ENCODE results near the gene MYOF. TPM values are rescaled to one million over a fixed set of nuclear protein-coding genes. Genes with fewer than 3 reads are reported as not detected.

MYOF gene
- total and polyA plus RNA-seq, 4 donors = 23.4 to 194 (median 82.2) TPM

DNA sequence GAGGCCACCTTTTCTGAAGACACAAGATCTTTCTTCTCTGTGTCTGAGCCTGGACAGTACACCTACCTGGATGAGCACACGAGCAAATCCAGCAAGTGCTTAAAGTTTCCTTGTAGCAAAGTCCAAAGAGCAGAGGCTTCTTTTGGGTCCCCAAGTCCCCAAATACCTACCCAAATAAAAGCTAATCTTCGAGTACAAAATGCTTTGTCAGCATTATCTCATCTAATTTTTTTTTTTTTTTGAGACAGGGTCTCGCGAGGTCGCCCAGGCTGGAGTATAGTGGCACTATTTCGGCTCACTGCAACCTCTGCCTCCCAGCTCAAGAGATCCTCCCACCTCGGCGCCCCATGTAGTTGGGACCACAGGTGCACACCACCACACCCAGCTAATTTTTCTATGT is 24.6 kb downstream of the MYOF start:
- Histone ChIP-seq H3K27ac (ENCODE audit: low read depth in 1 of 2, low read length in 1 of 2) (peak overlapping the region in 1 of 2 donors; percentile 30), H3K36me3 (ENCODE audit: control insufficient read depth in 4 of 4, insufficient read depth in 4 of 4, low read length in 4 of 4) (peaks cover 0 to 12% (median 7%) of the 10 kb centered on the region in 4 donors), H3K4me1 (ENCODE audit: control insufficient read depth in 5 of 5, insufficient read depth in 5 of 5, low read length in 5 of 5) (peaks cover 0 to 25% (median 16%) of the 10 kb centered on the region in 5 donors), H3K4me3 (no peak overlapping the region), H3K27me3 (ENCODE audit: control insufficient read depth in 3 of 3, insufficient read depth in 3 of 3, low read length in 2 of 3) (no peaks in the 10 kb centered on the region), H3K9me3 (ENCODE audit: control insufficient read depth in 4 of 4, insufficient read depth in 3 of 4, low read length in 3 of 4) (no peaks in the 10 kb centered on the region), H3K9ac (ENCODE audit: insufficient read depth in 1 of 2, low read length in 2 of 2) (no peak overlapping the region)
- 84 to 88% methylated on average over 8 of the region's 8 CpGs for WGBS, 2 donors
- DNase-seq (no peak), ATAC-seq (ENCODE audit: insufficient read depth, low FRiP score) (no peak)
- TF ChIP-seq, protein P1, sequence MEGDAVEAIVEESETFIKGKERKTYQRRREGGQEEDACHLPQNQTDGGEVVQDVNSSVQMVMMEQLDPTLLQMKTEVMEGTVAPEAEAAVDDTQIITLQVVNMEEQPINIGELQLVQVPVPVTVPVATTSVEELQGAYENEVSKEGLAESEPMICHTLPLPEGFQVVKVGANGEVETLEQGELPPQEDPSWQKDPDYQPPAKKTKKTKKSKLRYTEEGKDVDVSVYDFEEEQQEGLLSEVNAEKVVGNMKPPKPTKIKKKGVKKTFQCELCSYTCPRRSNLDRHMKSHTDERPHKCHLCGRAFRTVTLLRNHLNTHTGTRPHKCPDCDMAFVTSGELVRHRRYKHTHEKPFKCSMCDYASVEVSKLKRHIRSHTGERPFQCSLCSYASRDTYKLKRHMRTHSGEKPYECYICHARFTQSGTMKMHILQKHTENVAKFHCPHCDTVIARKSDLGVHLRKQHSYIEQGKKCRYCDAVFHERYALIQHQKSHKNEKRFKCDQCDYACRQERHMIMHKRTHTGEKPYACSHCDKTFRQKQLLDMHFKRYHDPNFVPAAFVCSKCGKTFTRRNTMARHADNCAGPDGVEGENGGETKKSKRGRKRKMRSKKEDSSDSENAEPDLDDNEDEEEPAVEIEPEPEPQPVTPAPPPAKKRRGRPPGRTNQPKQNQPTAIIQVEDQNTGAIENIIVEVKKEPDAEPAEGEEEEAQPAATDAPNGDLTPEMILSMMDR (IDR thresholded peaks at IDR 0.05; ENCODE audit: control extremely low read depth, extremely low read depth) = no peak

DNA sequence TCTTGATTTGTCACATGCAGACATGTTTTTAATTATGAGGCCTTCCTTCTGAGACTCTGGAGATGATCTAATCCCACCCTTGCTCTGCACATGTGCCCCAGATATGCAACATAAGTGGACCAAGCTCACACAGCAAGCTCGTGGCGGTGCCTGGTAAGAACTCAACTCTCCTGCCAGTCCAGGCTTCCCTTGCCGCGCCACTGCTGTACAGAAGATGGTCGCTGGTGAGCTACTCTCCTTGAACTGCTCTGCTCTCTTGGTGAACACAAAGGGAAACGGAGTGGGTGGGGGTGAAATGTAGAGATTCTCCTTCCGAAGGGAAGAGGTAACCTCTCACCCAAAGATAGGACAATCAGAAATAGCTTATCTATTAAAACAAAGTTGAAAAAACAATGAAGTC is 25.7 kb downstream of the MYOF start:
- TF ChIP-seq, protein P1 (IDR thresholded peaks at IDR 0.05; ENCODE audit: control extremely low read depth, extremely low read depth) = no peak
- ATAC-seq (ENCODE audit: insufficient read depth, low FRiP score) = no peak
- H3K9ac ChIP-seq (ENCODE audit: insufficient read depth in 1 of 2, low read length in 2 of 2) = no peak overlapping the region
- peak overlapping the region in 1 of 2 donors; percentile 17 for H3K27ac ChIP-seq (ENCODE audit: low read depth in 1 of 2, low read length in 1 of 2)
- no peaks in the 10 kb centered on the region for H3K9me3 ChIP-seq (ENCODE audit: control insufficient read depth in 4 of 4, insufficient read depth in 3 of 4, low read length in 3 of 4)
- H3K36me3 ChIP-seq (ENCODE audit: control insufficient read depth in 4 of 4, insufficient read depth in 4 of 4, low read length in 4 of 4) = peaks cover 0 to 14% (median 11%) of the 10 kb centered on the region in 4 donors
- H3K4me1 ChIP-seq (ENCODE audit: control insufficient read depth in 5 of 5, insufficient read depth in 5 of 5, low read length in 5 of 5) = peaks cover 2 to 22% (median 16%) of the 10 kb centered on the region in 5 donors
- no peak overlapping the region for H3K4me3 ChIP-seq
- DNase-seq = no peak
- 81 to 85% methylated on average over 7 of the region's 7 CpGs for WGBS, 2 donors
- H3K27me3 ChIP-seq (ENCODE audit: control insufficient read depth in 3 of 3, insufficient read depth in 3 of 3, low read length in 2 of 3) = no peaks in the 10 kb centered on the region

DNA sequence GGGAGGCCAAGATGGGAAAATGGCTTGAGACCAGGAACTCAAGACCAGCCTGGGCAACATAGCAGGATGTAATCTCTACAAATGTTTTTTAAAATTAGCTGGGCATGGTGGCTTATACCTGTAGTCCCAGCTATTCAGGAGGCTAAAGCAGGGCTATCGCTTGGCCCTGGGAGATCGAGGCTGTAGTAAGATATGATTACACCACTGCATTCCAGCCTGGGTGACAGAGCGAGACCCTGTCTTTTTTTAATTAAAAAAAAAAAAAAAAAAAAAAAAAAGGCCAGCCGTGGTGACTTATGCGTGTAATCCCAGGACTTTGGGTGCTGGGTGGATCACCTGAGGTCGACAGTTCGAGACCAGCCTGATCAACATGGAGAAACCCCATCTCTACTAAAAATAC is 27.4 kb downstream of the MYOF start:
- no peak for ATAC-seq (ENCODE audit: insufficient read depth, low FRiP score)
- TF ChIP-seq, protein P1 (IDR thresholded peaks at IDR 0.05; ENCODE audit: control extremely low read depth, extremely low read depth) = no peak
- Histone ChIP-seq H3K4me3 (no peak overlapping the region), H3K36me3 (ENCODE audit: control insufficient read depth in 4 of 4, insufficient read depth in 4 of 4, low read length in 4 of 4) (peaks cover 0 to 16% (median 14%) of the 10 kb centered on the region in 4 donors), H3K9me3 (ENCODE audit: control insufficient read depth in 4 of 4, insufficient read depth in 3 of 4, low read length in 3 of 4) (no peaks in the 10 kb centered on the region), H3K4me1 (ENCODE audit: control insufficient read depth in 5 of 5, insufficient read depth in 5 of 5, low read length in 5 of 5) (peaks cover 4 to 14% (median 12%) of the 10 kb centered on the region in 5 donors), H3K27me3 (ENCODE audit: control insufficient read depth in 3 of 3, insufficient read depth in 3 of 3, low read length in 2 of 3) (no peaks in the 10 kb centered on the region), H3K9ac (ENCODE audit: insufficient read depth in 1 of 2, low read length in 2 of 2) (no peak overlapping the region), H3K27ac (ENCODE audit: low read depth in 1 of 2, low read length in 1 of 2) (no peak overlapping the region)
- WGBS, 2 donors = 96% methylated on average over 7 of the region's 7 CpGs
- no peak for DNase-seq

DNA sequence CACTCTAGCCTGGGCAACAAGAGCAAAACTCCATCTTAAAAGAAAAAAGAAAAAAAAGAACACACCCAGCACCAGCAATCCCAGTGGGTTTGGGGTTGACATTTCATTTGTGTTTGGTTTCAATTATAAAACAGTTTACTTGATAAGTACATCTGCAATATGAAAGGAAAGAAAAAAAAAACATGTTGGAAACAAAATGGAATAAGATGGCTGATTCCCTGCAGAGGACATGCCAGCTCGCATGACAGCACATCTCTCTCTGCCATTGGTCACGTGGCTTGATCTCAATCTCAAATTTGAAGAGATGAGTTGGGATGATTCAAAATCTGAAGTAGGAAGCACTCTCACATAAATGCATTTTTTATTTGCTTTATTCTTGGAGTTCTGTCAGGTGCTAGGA is 28.0 kb downstream of the MYOF start:
- no peaks in the 10 kb centered on the region for H3K9me3 ChIP-seq (ENCODE audit: control insufficient read depth in 4 of 4, insufficient read depth in 3 of 4, low read length in 3 of 4)
- 87 to 98% methylated on average over 2 of the region's 2 CpGs for WGBS, 2 donors
- no peak for DNase-seq
- ATAC-seq (ENCODE audit: insufficient read depth, low FRiP score) = no peak
- H3K27me3 ChIP-seq (ENCODE audit: control insufficient read depth in 3 of 3, insufficient read depth in 3 of 3, low read length in 2 of 3) = no peaks in the 10 kb centered on the region
- H3K4me3 ChIP-seq = no peak overlapping the region
- peaks cover 2 to 20% (median 14%) of the 10 kb centered on the region in 4 donors for H3K36me3 ChIP-seq (ENCODE audit: control insufficient read depth in 4 of 4, insufficient read depth in 4 of 4, low read length in 4 of 4)
- no peak overlapping the region for H3K9ac ChIP-seq (ENCODE audit: insufficient read depth in 1 of 2, low read length in 2 of 2)
- H3K27ac ChIP-seq (ENCODE audit: low read depth in 1 of 2, low read length in 1 of 2) = no peak overlapping the region
- peaks cover 4 to 8% (median 6%) of the 10 kb centered on the region in 5 donors for H3K4me1 ChIP-seq (ENCODE audit: control insufficient read depth in 5 of 5, insufficient read depth in 5 of 5, low read length in 5 of 5)
- TF ChIP-seq, protein P1 (IDR thresholded peaks at IDR 0.05; ENCODE audit: control extremely low read depth, extremely low read depth) = no peak
